IMR-90 (cell line): ENCODE data around the gene BTBD10. TPM values are rescaled to one million over a fixed set of nuclear protein-coding genes. Genes with fewer than 3 reads are reported as not detected.

Experiments
- ATAC-seq: fragments of 200-7000 bp; cut with Tn5 transposase; 2 replicates; pipeline ENCODE4 v1.9.1; 2020; ENCODE audit warnings: low read depth, mild to moderate bottlenecking, moderate library complexity
- BruUV-seq: library from RNA; stranded (reverse); fragments of 400-500 nt; replicated peaks from 2 replicates; lab custom pipeline; 2021; lab: Mats Ljungman, UMichigan
- CTCF ChIA-PET: fragments of 300-600 bp; formaldehyde crosslinking; extraction: SDS; loops from one replicate; lab custom pipeline; 2021; ENCODE audit warnings: antibody characterized with exemption; lab: Yijun Ruan, JAX
- POLR2A ChIA-PET: fragments of 300-600 bp; sonication (Branson Sonifier 250); formaldehyde crosslinking; loops from one replicate; lab custom pipeline; 2022; ENCODE audit warnings: antibody characterized with exemption; ENCODE audit not compliant: unreplicated experiment; lab: Charles Lee
- DNase-seq: peaks from one replicate; pipeline ENCODE4 v3.0.0; 2013
- H2AFZ ChIP-seq: replicated peaks from 2 replicates; pipeline ENCODE3; 2013; ENCODE audit warnings: low read length, mild to moderate bottlenecking; ENCODE audit not compliant: poor library complexity
- H2AK5ac ChIP-seq: 2 replicates; pipeline ENCODE4 v1.6.1; 2013; ENCODE audit warnings: low read depth, low read length, inconsistent platforms
- H2AK9ac ChIP-seq: replicated peaks from 2 replicates; pipeline ENCODE3; 2013; ENCODE audit warnings: mild to moderate bottlenecking, low read depth, low read length, moderate library complexity; ENCODE audit not compliant: poor library complexity
- H2BK120ac ChIP-seq: 2 replicates; pipeline ENCODE4 v1.6.1; 2013; ENCODE audit warnings: low read depth, low read length, inconsistent platforms
- H2BK15ac ChIP-seq: 3 replicates; pipeline ENCODE4 v1.6.1; 2013; ENCODE audit warnings: low read depth, low read length, inconsistent platforms
- H2BK20ac ChIP-seq: 2 replicates; pipeline ENCODE4 v1.6.1; 2013; ENCODE audit warnings: low read depth, mild to moderate bottlenecking, inconsistent platforms, low read length, moderate library complexity
- H2BK5ac ChIP-seq: 2 replicates; pipeline ENCODE4 v1.6.1; 2013; ENCODE audit warnings: mild to moderate bottlenecking, low read depth, low read length, inconsistent platforms; ENCODE audit not compliant: poor library complexity, severe bottlenecking
- H3K14ac ChIP-seq: replicated peaks from 2 replicates; pipeline ENCODE4 v1.6.1; 2013; ENCODE audit warnings: low read depth, low read length, inconsistent platforms
- H3K18ac ChIP-seq: 2 replicates; pipeline ENCODE4 v1.6.1; 2013; ENCODE audit warnings: low read depth, low read length, control low read depth
- H3K23ac ChIP-seq: 2 replicates; pipeline ENCODE4 v1.6.1; 2013; ENCODE audit warnings: low read depth, low read length, inconsistent platforms
- H3K27ac ChIP-seq: 2 replicates; pipeline ENCODE4 v1.5.1; 2013; ENCODE audit warnings: mild to moderate bottlenecking, control low read depth, low read length; ENCODE audit not compliant: insufficient read depth
- H3K27me3 ChIP-seq: 2 replicates; pipeline ENCODE4 v1.6.1; 2013; ENCODE audit warnings: low read length; ENCODE audit not compliant: control insufficient read depth, insufficient read depth
- H3K36me3 ChIP-seq: 2 replicates; pipeline ENCODE4 v1.6.1; 2013; ENCODE audit warnings: low read length, mixed read lengths; ENCODE audit not compliant: control insufficient read depth, insufficient read depth
- H3K4ac ChIP-seq: 2 replicates; pipeline ENCODE4 v1.6.1; 2013; ENCODE audit warnings: low read depth, low read length, inconsistent platforms
- H3K4me1 ChIP-seq: 2 replicates; pipeline ENCODE4 v1.6.1; 2013; ENCODE audit warnings: low read length, mixed read lengths; ENCODE audit not compliant: control insufficient read depth, insufficient read depth
- H3K4me2 ChIP-seq: 2 replicates; pipeline ENCODE4 v1.6.1; 2013; ENCODE audit warnings: low read depth, mild to moderate bottlenecking, control low read depth, low read length, moderate library complexity
- H3K4me3 ChIP-seq: 2 replicates; pipeline ENCODE4 v1.5.1; 2013; ENCODE audit warnings: low read depth, mild to moderate bottlenecking, control low read depth, low read length, moderate library complexity; ENCODE audit not compliant: insufficient read depth
- H3K56ac ChIP-seq: 2 replicates; pipeline ENCODE4 v1.6.1; 2013; ENCODE audit warnings: low read length, inconsistent platforms; ENCODE audit not compliant: insufficient read depth; ENCODE audit errors: extremely low read depth
- H3K79me1 ChIP-seq, 2 experiments: 2 replicates each; pipeline ENCODE4 v1.6.1; 2013; ENCODE audit warnings: low read length in 2 of 2, inconsistent platforms in 1 of 2, low read depth in 1 of 2
- H3K9ac ChIP-seq: 2 replicates; pipeline ENCODE4 v1.6.1; 2013; ENCODE audit warnings: low read depth, low read length, control low read depth
- H3K9me1 ChIP-seq: 2 replicates; pipeline ENCODE4 v1.6.1; 2013; ENCODE audit warnings: low read length, inconsistent platforms; ENCODE audit not compliant: insufficient read depth
- H3K9me3 ChIP-seq: 2 replicates; pipeline ENCODE4 v1.6.1; 2013; ENCODE audit warnings: low read length; ENCODE audit not compliant: control insufficient read depth, insufficient read depth
- H4K20me1 ChIP-seq: 2 replicates; pipeline ENCODE4 v1.6.1; 2013; ENCODE audit warnings: low read length, inconsistent platforms; ENCODE audit not compliant: insufficient read depth
- H4K5ac ChIP-seq: 2 replicates; pipeline ENCODE4 v1.6.1; 2013; ENCODE audit warnings: mild to moderate bottlenecking, low read depth, low read length, control low read depth
- H4K8ac ChIP-seq, 2 experiments: 2 replicates each; pipeline ENCODE4 v1.6.1; 2013; ENCODE audit warnings: low read depth in 2 of 2, low read length in 2 of 2, control low read depth in 1 of 2, inconsistent platforms in 1 of 2
- H4K91ac ChIP-seq: 2 replicates; pipeline ENCODE4 v1.6.1; 2013; ENCODE audit warnings: low read depth, low read length, inconsistent platforms; ENCODE audit not compliant: insufficient read depth
- BHLHE40 ChIP-seq: fragments of 150-350 bp; IDR thresholded peaks from 2 replicates; pipeline ENCODE4 v1.6.1; 2016; ENCODE audit warnings: mild to moderate bottlenecking, low read depth, low read length
- CEBPB ChIP-seq: IDR thresholded peaks from 2 replicates; pipeline ENCODE4 v1.6.1; 2012; ENCODE audit warnings: low read depth, low read length, improper control_type of control experiment
- CHD1 ChIP-seq: IDR thresholded peaks from 2 replicates; pipeline ENCODE4 v1.6.1; 2012; ENCODE audit warnings: low read depth, low read length, improper control_type of control experiment
- CTCF ChIP-seq: conservative IDR thresholded peaks from 2 replicates; pipeline ENCODE4 v1.5.1; 2012; ENCODE audit warnings: mild to moderate bottlenecking, low read depth, low read length, improper control_type of control experiment
- ELK1 ChIP-seq: fragments of 150-350 bp; IDR thresholded peaks from 2 replicates; pipeline ENCODE4 v1.6.1; 2016; ENCODE audit warnings: low read depth, mild to moderate bottlenecking, low read length, moderate library complexity, borderline replicate concordance
- FOS ChIP-seq: fragments of 150-350 bp; IDR thresholded peaks from 2 replicates; pipeline ENCODE4 v1.6.1; 2016; ENCODE audit warnings: low read depth, low read length
- MAFK ChIP-seq: IDR thresholded peaks from 2 replicates; pipeline ENCODE4 v1.6.1; 2012; ENCODE audit warnings: low read depth, low read length, improper control_type of control experiment
- MAZ ChIP-seq: IDR thresholded peaks from 2 replicates; pipeline ENCODE4 v1.6.1; 2012; ENCODE audit warnings: low read depth, mild to moderate bottlenecking, low read length, improper control_type of control experiment, moderate library complexity, borderline replicate concordance
- NFE2L2 ChIP-seq: fragments of 150-350 bp; IDR thresholded peaks from 2 replicates; pipeline ENCODE4 v1.6.1; 2016; ENCODE audit warnings: low read depth, mild to moderate bottlenecking, low read length
- POLR2A ChIP-seq: IDR thresholded peaks from 2 replicates; pipeline ENCODE4 v1.6.1; 2012; ENCODE audit warnings: mild to moderate bottlenecking, low read depth, low read length
- RAD21 ChIP-seq: IDR thresholded peaks from 2 replicates; pipeline ENCODE4 v1.6.1; 2012; ENCODE audit warnings: low read length, improper control_type of control experiment
- RCOR1 ChIP-seq: IDR thresholded peaks from 2 replicates; pipeline ENCODE4 v1.6.1; 2012; ENCODE audit warnings: mild to moderate bottlenecking, low read length, improper control_type of control experiment; ENCODE audit not compliant: insufficient replicate concordance
- RFX5 ChIP-seq: IDR thresholded peaks from 2 replicates; pipeline ENCODE4 v1.8.0; 2012; ENCODE audit warnings: low read depth, mild to moderate bottlenecking, low read length, moderate library complexity
- SMC3 ChIP-seq: fragments of 150-350 bp; IDR thresholded peaks from 2 replicates; pipeline ENCODE4 v1.6.1; 2016; ENCODE audit warnings: low read depth, mild to moderate bottlenecking, antibody characterized with exemption, low read length, moderate library complexity
- WGBS, 2 experiments: methylation state at CpG; one replicate each; pipeline versions ENCODE4 v1.1.5 to v1.1.7; 2013; ENCODE audit warnings: missing lambda C conversion rate in 2 of 2; ENCODE audit not compliant: insufficient read length in 1 of 2; ENCODE audit errors: extremely low coverage in 2 of 2; 5-methylcytosine and 5-hydroxymethylcytosine counted together
- dilution Hi-C: fragments of 300-500 bp; cut with HindIII; formaldehyde crosslinking; loops from one replicate; pipeline ENCODE4 v1.14.3; 2018; ENCODE audit warnings: low sequenced_read_pairs; ENCODE audit not compliant: unreplicated experiment
- in situ Hi-C: fragments of 300-500 bp; cut with MboI; formaldehyde crosslinking; loops from 3 replicates; pipeline ENCODE4 v1.14.3; 2019; ENCODE audit warnings: low sequenced_read_pairs, inconsistent platforms, mixed read lengths
- intact Hi-C: fragments of 100-400 bp; cut with micrococcal nuclease; formaldehyde crosslinking; loops from 2 replicates; pipeline ENCODE4 v1.10.0; 2022
- polyA plus RNA-seq, 3 experiments: library from polyadenylated mRNA; depleted of rRNA; stranded (reverse); fragments of >200 nt; gene quantifications; 2 replicates each; pipeline ENCODE4 v1.2.3, GENCODE V29; 2012; ENCODE audit warnings: low replicate concordance in 1 of 3
- total RNA-seq: library from RNA; depleted of rRNA; stranded (reverse); fragments of >200 nt; gene quantifications from 2 replicates; pipeline ENCODE4 v1.2.3, GENCODE V29; 2012
- TF ChIP-seq, protein P1 (sequence below): fragments of 150-350 bp; IDR thresholded peaks from 2 replicates; pipeline ENCODE4 v1.6.1; 2017; ENCODE audit warnings: mild to moderate bottlenecking, antibody characterized with exemption, low read length, low read depth

BTBD10 gene
- total and polyA plus RNA-seq, 2 of the 4 experiments (the other 2 are of a cell fraction) = 32.5 to 59.9 TPM

GRCh38 chr11:13433437-13433836, 29.6 kb downstream of the BTBD10 start:
- WGBS, 2 experiments = no CpG with 5 or more reads among the region's 2 CpGs
- Histone ChIP-seq H2AFZ (no peak overlapping the region), H4K20me1 (peaks cover 4% of the 10 kb centered on the region)

More at GRCh38 chr11:13433437-13433836, 29.6 kb downstream of the BTBD10 start:
- Histone ChIP-seq H2BK15ac (no peak overlapping the region), H2BK120ac (no peak overlapping the region), H3K9me1 (no peaks in the 10 kb centered on the region), H4K5ac (no peak overlapping the region), H3K36me3 (no peaks in the 10 kb centered on the region), H3K18ac (no peak overlapping the region), H3K27me3 (no peaks in the 10 kb centered on the region), H2AK9ac (no peak overlapping the region), H4K91ac (no peak overlapping the region), H2BK5ac (no peak overlapping the region), H3K79me1 (peaks cover 22 to 26% of the 10 kb centered on the region in 2 experiments), H3K4me2 (no peak overlapping the region), H2AK5ac (no peak overlapping the region), H3K4ac (no peak overlapping the region), H3K14ac (no peak overlapping the region), H3K27ac (no peak overlapping the region), H3K9me3 (no peaks in the 10 kb centered on the region), H3K9ac (no peak overlapping the region), H3K4me1 (no peaks in the 10 kb centered on the region), H3K23ac (no peak overlapping the region), H3K56ac (no peak overlapping the region), H2BK20ac (no peak overlapping the region), H4K8ac (no peak overlapping the region), H3K4me3 (no peak overlapping the region)
- DNase-seq = no peak
- BruUV-seq = no TSS peak
- in situ Hi-C loops = no loop called here
- no peak for ATAC-seq
- intact Hi-C loops = no loop called here
- dilution Hi-C loops = no loop called here
- ChIA-PET CTCF (no interaction called here), POLR2A (no interaction called here)
- TF ChIP-seq MAZ (no peak), FOS (no peak), POLR2A (no peak), RFX5 (no peak), RCOR1 (no peak), NFE2L2 (no peak), ELK1 (no peak), SMC3 (no peak), CTCF (no peak), RAD21 (no peak), MAFK (no peak), CEBPB (no peak), CHD1 (no peak), BHLHE40 (no peak)
- TF ChIP-seq, protein P1, sequence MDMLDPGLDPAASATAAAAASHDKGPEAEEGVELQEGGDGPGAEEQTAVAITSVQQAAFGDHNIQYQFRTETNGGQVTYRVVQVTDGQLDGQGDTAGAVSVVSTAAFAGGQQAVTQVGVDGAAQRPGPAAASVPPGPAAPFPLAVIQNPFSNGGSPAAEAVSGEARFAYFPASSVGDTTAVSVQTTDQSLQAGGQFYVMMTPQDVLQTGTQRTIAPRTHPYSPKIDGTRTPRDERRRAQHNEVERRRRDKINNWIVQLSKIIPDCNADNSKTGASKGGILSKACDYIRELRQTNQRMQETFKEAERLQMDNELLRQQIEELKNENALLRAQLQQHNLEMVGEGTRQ = no peak
